HK-2 (cell line): ENCODE measurements around the gene PCED1B.
"Not testable (repeated sequence)": the region's sequence is repeated elsewhere in the genome, so short reads cannot be mapped to it uniquely, and the experiment has no call there.

ENCODE experiments used
- DNase-seq: peaks from one replicate; pipeline ENCODE4 v3.0.0-alpha.2; 2018; ENCODE audit not compliant: unreplicated experiment

PCED1B gene

DNA sequence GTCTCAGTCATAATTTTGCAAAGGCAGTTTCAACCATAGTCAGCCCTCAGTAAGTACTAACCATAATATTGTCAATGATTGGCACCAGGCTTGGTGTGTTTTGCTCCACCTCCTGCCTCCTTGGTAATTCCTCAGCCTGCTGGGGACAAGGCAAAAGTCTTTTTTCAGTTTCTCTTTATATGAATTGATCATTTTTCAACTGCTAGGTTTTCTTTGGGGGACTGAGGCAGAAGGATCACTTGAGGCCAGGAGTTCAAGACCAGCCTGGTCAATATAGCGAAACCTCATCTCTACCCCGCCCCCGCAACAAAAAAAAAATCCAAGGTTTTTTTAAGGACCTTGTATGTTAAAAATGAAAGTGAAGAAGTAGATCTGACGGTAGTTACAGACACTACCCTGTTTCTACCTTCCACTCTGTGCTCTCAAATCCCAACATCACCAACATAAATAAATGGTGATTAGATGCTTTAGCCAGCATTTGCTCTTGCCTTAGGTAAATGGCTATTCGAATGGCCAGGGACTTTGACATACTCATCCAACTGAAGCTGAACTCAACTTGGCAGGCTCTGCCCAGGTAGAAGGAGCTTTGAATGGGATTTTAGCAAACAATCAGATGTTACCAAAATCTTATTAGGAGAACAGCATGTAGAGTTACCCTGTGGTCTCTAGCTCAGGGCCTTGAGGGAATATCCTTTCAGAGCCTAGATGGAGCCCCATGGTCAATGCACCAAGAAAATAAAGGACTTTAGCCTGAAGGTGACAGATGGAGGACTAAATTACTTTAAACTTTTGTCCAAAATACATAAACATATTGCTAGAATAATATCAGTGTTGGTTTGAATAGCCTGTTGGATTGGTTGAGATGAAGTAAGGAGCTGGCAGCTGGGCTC is 127.3 kb downstream of the PCED1B start:
- no peak for DNase-seq

DNA sequence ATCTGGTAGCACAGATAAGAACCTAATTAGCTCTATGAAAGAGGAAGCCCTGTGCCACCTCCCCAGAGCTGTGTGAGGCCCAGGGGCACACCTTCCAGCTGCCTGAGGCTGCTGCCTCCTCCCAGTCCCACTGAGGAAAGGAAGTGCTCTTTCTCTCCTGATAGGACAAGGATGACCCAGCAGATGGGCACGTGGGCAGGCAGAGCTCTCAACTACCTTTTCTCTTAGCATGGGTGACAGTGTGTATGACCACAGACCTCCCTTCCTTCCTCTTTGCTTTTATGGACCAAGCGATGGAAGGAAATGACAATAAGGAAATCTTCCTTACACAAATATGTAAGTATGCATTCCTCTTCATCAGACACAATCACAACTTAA is 127.9 kb downstream of the PCED1B start:
- no peak for DNase-seq

- DNase-seq: no peak
Measured at GRCh38 chr12:47207829-47208248, 128.4 kb downstream of the PCED1B start.

DNA sequence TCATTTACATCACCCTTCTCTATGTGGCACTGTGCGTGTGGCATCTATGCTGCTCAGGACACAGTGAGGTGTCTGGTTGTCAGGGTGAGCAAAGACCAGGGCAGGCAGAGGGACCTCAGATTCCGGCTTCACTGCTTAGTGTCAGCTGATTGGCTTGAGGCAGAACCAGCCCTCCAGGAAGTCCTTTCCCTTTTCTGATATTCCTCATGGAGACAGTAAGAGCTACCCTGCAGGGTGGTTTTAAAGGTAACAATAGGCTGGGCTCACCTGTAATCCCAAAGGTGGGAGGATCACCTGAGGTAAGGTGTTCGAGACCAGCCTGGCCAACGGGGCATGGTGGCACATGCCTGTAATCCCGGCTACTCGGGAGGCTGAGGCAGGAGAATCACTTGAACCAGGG is 129.6 kb downstream of the PCED1B start:
- no peak for DNase-seq

DNA sequence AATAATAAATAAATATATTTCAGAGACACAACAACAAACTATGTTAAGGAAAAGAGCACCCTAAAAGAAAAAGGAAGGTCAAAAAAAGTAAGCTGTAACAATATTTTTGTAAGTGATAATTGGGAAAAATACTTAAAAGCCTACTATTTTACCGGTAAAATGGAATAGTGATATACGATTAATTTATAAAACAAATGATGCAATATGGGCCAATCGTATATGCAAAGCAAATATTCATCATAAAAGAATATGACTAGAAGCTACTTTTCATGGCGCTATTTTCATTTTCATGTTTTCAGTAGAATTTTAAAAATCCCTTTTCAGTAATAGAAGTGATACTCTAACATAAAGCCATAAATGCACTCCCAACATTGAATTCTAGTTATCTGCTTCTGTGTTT is 131.4 kb downstream of the PCED1B start:
- DNase-seq: no peak

- no peak for DNase-seq
Measured at GRCh38 chr12:47212701-47213039, 133.2 kb downstream of the PCED1B start.

DNA sequence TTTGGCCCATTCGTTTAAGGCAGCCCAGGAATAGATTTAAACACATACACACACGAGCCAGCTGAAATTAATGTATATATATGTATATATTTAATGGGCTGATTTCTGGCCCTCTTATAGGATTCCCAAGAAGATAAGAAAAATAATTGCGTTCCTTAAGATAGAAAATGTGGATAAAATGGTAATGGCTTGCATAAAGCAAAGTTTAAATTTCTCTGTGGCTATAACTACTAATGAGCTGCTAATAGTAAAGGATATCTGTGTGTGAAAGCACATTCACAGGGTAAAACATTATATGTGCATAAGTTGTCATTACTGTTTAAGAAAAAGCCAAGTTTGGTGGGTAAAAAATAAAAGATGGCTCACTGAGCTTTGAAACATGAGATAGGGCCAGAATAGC is 134.0 kb downstream of the PCED1B start:
- DNase-seq: no peak

DNA sequence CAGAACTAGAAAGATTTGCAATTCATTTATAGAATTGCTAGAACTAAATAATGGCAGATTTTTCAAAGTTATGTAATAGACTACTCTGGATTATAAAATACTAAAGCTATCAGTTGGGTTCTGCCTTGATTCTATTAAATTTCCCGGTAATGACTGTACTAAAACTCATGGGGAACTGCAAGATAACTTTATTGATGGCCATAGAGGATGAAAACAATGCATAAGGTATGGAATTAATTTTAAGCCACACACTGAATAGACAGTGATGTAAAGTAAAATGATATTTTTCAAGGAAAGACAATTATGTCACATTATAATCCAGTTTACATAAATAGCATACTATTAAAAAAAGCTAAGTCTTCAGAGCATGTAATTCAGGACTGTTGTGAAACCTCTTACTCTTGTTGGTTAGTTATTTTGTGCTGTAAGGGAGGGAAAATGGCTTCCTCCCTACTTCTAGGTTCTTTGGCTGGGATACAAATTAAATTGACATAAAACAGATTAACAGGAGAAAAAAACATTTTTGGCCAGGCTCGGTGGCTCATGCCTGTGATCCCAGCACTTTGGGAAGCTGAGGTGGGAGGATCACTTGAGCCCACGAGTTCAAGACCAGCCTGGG is 134.7 kb downstream of the PCED1B start:
- no peak for DNase-seq

DNA sequence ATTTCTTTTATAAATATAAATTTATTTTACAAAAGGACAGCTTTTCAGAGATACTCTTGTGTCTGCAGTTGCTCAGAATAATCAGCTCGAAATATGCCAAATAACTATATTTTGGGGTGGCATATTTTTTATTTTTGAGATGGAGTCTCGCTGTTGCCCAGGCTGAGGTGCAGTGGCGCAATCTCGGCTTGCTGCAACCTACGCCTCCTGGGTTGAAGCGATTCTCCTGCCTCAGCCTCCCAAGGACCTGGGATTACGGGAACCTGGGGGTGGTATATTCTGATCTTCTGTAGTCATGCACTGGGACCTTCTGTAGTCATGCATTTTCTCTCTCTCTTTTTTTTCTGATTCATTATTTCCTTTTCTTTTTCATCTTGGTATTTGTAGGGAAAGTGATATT is 135.3 kb downstream of the PCED1B start:
- no peak for DNase-seq

- DNase-seq: no peak
Measured at GRCh38 chr12:47216150-47216677, 136.8 kb downstream of the PCED1B start.

GRCh38 chr12:47217595-47217869 is 138.1 kb downstream of the PCED1B start:
- not testable (repeated sequence) for DNase-seq

- DNase-seq: no peak
Measured at GRCh38 chr12:47218191-47218654, 138.8 kb downstream of the PCED1B start.

- no peak for DNase-seq
Measured at GRCh38 chr12:47219243-47219642, 139.8 kb downstream of the PCED1B start.

DNA sequence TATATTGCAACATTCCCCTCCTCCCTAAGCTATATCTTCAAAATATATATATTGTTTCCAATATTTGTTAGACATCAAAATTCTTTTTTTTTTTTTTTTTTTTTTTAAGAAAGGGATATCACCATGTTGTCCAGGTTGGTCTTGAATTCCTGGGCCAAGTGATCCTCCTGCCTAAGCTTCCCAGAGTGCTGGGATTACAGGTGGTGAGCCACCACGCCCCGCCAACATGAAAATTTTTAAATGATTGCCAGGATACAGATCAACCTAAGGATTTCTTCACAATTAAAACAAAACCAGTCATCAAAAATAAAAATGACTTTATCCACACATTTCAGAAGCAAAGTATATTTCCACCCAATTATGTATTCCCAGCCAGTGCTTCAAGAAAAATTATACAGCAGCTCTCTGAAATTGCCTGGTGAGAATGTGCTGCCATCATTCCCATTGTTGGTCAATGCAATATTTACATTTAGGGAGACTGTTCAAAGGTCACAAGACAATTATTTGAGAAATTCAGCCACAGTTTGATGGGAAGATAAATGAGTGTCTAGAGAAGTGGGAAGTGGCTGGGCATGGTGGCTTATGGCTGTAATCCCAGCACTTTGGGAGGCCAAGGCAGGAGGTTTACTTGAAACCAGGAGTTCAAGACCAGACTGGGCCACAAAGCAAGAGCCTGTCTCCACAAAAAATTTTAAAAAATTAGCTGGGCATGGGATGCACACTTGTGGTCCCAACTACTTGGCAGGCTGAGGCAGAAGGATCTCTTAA is 142.0 kb downstream of the PCED1B start:
- DNase-seq: no peak

DNA sequence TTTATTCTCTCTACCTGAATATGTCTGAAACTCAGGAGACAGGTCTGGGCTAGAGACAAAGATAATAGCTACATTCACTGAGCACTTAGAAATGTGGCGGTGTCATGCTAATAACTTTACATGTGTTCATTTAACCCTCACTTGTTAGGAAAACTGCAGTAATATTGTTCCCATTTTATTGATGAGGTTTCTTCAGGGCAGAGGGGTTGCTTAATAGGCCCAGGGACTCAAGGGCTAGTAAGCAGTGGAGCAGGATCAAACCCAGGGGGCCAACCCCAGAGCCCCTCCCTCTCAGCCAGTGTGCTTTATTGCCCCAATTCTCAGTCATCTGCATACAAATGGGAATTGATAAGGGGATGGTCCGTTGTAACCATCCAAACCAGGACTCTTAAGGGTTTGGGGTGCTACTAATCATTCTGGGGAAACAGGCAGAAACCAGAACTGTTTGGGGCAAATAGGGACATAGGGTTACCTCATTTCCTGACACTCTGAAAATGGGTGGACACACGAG is 143.2 kb downstream of the PCED1B start:
- DNase-seq: no peak

- DNase-seq: no peak
Measured at GRCh38 chr12:47223031-47223847, 143.8 kb downstream of the PCED1B start.

- DNase-seq: no peak
Measured at GRCh38 chr12:47223848-47224213, 144.4 kb downstream of the PCED1B start.

GRCh38 chr12:47224563-47225133 is 145.2 kb downstream of the PCED1B start:
- no peak for DNase-seq

DNA sequence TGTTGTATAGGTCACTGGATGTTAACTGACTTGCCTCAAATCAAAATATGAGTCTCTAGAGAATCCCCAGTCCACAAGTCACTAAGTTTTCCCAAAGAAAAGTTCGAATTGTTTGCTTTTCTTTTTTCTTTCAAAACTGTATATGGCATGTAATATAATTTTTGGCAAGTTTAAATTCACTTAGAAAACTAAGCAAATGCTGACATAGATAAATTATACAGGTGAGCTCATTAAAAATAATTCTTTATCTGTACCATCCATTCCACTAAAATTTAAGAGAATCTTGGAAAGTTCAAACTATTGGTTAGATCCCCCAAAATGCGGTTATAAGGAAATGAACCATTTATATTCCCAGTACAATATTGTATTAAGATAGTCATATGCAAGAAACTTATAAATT is 145.9 kb downstream of the PCED1B start:
- no peak for DNase-seq

GRCh38 chr12:47226199-47226598 is 146.8 kb downstream of the PCED1B start:
- DNase-seq: no peak

- DNase-seq: no peak
Measured at GRCh38 chr12:47228802-47229201, 149.4 kb downstream of the PCED1B start.
